ENCODE results near the gene RNU5B-1. TPM values are rescaled to one million over a fixed set of nuclear protein-coding genes. Genes with fewer than 3 reads are reported as not detected.

The RNU5B-1 gene
- total and polyA plus RNA-seq, 9 of the 15 experiments (the other 6 are each of a cell fraction or from before 2014, with no cell fraction given): 14.2 TPM; not detected in 8

GRCh38 chr15:65331811-65332210, 27.3 kb downstream of the RNU5B-1 start:
- BruUV-seq (replicated peaks): no TSS peak
- POLR2A ChIA-PET: interaction anchor here (0.6 to 3.6 kb wide), 2 partner anchors 15 to 26 kb away, joined by 4 to 20 read pairs; partner anchors contain the start of gene RNU5B-1
- no peaks in the 10 kb centered on the region for H3K9me3 ChIP-seq (replicated peaks; ENCODE audit: control insufficient read depth, insufficient read depth, low read depth, low read length)

More at GRCh38 chr15:65331811-65332210, 27.3 kb downstream of the RNU5B-1 start:
- Histone ChIP-seq H3K27me3 (ENCODE audit: control insufficient read depth in 2 of 2, insufficient read depth in 2 of 2, low read length in 2 of 2) (peaks cover 49 to 74% of the 10 kb centered on the region in 2 experiments), H3K36me3 (ENCODE audit: control insufficient read depth, insufficient read depth, low read length) (no peaks in the 10 kb centered on the region), H3K4me1 (replicated peaks in 1 of 2; ENCODE audit: control insufficient read depth in 2 of 2, insufficient read depth in 2 of 2, low read length in 2 of 2) (peaks cover 0 to 34% of the 10 kb centered on the region in 2 experiments; a peak in 2 of 5 replicates), H3K27ac (ENCODE audit: extremely low read depth, low read depth, low read length) (no peak overlapping the region), H3K79me2 (ENCODE audit: control insufficient read depth, insufficient read depth, low read length) (no peaks in the 10 kb centered on the region), H3K4me3 (no peak overlapping the region), H3K9me1 (ENCODE audit: control insufficient read depth, insufficient read depth, low read length) (no peaks in the 10 kb centered on the region), H2AFZ (ENCODE audit: low read depth, low read length) (no peak overlapping the region), H3K4me2 (ENCODE audit: insufficient read depth, low read length) (no peak overlapping the region), H3K9ac (ENCODE audit: insufficient read depth in 1 of 2, low read depth in 2 of 2, low read length in 2 of 2) (no peak overlapping the region), H4K20me1 (replicated peaks; ENCODE audit: control insufficient read depth, insufficient read depth, low read length) (peaks cover 9% of the 10 kb centered on the region; the same call in 1 of the 2 replicates)
- WGBS (ENCODE audit: insufficient coverage, low coverage, missing lambda C conversion rate): 4% methylated on average over 7 of the region's 7 CpGs
- ATAC-seq: no peak
- no peak for FAIRE-seq
- intact Hi-C loops (cut with micrococcal nuclease) (no loop called here), in situ Hi-C loops (cut with MboI) (no loop called here)
- TF ChIP-seq ZNF766 (CRISPR knock-in tag; conservative IDR thresholded peaks at IDR 0.05): no peak
- TF ChIP-seq ZNF561 (CRISPR knock-in tag; conservative IDR thresholded peaks at IDR 0.05): no peak
- 0 out of 2 replicates have a peak, but pooled peaks have one; percentile 22 for TF ChIP-seq USF2 (CRISPR knock-in tag; IDR thresholded peaks at IDR 0.05)
- TF ChIP-seq KDM1A (IDR thresholded peaks at IDR 0.05): 0 out of 4 replicates have a peak, but pooled peaks of 1 of the 2 experiments have one; percentile 18
- peak; percentile 37; the same call in 1 of the 2 replicates for TF ChIP-seq USF1 (CRISPR knock-in tag; IDR thresholded peaks at IDR 0.05)
- CTCF ChIA-PET (ENCODE audit: low intra/inter-chr PET ratio): no interaction called here
- DNase-seq (ENCODE audit: extremely low read depth in 1 of 4, low spot score in 3 of 4): no peak

Measured in K562 (cell line).